Measurements from ENCODE around the gene HCFC1.

- TF ChIP-seq CTCF (IDR thresholded peaks at IDR 0.05): peak; percentile 92 to 95 (median 94)
- TF ChIP-seq POLR2A (IDR thresholded peaks at IDR 0.05): no peak
- TF ChIP-seq EP300 (IDR thresholded peaks at IDR 0.05): no peak
Measured at GRCh38 chrX:153953342-153953830, 18.2 kb downstream of the HCFC1 start.

Data from ovary (tissue), 3 donors.